H9 (cell line): ENCODE data around the gene PICALM. TPM values are rescaled to one million over a fixed set of nuclear protein-coding genes. Genes with fewer than 3 reads are reported as not detected.

ENCODE experiments used
- DNase-seq: peaks from one replicate; pipeline ENCODE4 v3.0.0-alpha.2; 2017
- H2AFZ ChIP-seq: one replicate; pipeline ENCODE4 v1.6.1; 2013; ENCODE audit warnings: mild to moderate bottlenecking, low read length, control low read depth, moderate library complexity
- H2AK5ac ChIP-seq: 2 replicates; pipeline ENCODE4 v1.6.1; 2013; ENCODE audit warnings: low read length, control low read depth, mixed read lengths; ENCODE audit not compliant: insufficient read length
- H2BK120ac ChIP-seq: one replicate; pipeline ENCODE4 v1.6.1; 2013; ENCODE audit warnings: low read depth, mild to moderate bottlenecking, low read length, control low read depth, inconsistent platforms; ENCODE audit not compliant: poor library complexity, severe bottlenecking
- H2BK12ac ChIP-seq: 2 replicates; pipeline ENCODE4 v1.6.1; 2013; ENCODE audit warnings: low read length, control low read depth, mixed read lengths, low read depth; ENCODE audit not compliant: insufficient read length
- H2BK15ac ChIP-seq: 2 replicates; pipeline ENCODE4 v1.6.1; 2013; ENCODE audit warnings: low read depth, low read length, control low read depth
- H2BK20ac ChIP-seq: one replicate; pipeline ENCODE4 v1.6.1; 2013; ENCODE audit warnings: low read depth, mild to moderate bottlenecking, low read length, control low read depth, inconsistent platforms; ENCODE audit not compliant: poor library complexity, severe bottlenecking
- H2BK5ac ChIP-seq: 2 replicates; pipeline ENCODE4 v1.6.1; 2013; ENCODE audit warnings: low read length, control low read depth, mixed read lengths; ENCODE audit not compliant: insufficient read length
- H3K14ac ChIP-seq: 2 replicates; pipeline ENCODE4 v1.6.1; 2013; ENCODE audit warnings: low read length, control low read depth; ENCODE audit not compliant: insufficient read depth
- H3K18ac ChIP-seq: 2 replicates; pipeline ENCODE4 v1.6.1; 2013; ENCODE audit warnings: low read depth, mild to moderate bottlenecking, mixed read lengths, low read length, control low read depth; ENCODE audit not compliant: insufficient read length
- H3K23ac ChIP-seq: 2 replicates; pipeline ENCODE4 v1.6.1; 2013; ENCODE audit warnings: low read length, control low read depth, mixed read lengths, low read depth; ENCODE audit not compliant: insufficient read length
- H3K23me2 ChIP-seq: 2 replicates; pipeline ENCODE4 v1.6.1; 2013; ENCODE audit warnings: low read depth, mild to moderate bottlenecking, mixed read lengths, low read length, control low read depth; ENCODE audit not compliant: insufficient read length, poor library complexity, severe bottlenecking
- H3K27ac ChIP-seq: 2 replicates; pipeline ENCODE4 v1.5.1; 2013; ENCODE audit warnings: low read length, control low read depth, mixed read lengths, low read depth; ENCODE audit not compliant: insufficient read length
- H3K27me3 ChIP-seq: 2 replicates; pipeline ENCODE4 v1.6.1; 2013; ENCODE audit warnings: low read length, control low read depth, inconsistent platforms; ENCODE audit not compliant: insufficient read depth
- H3K4ac ChIP-seq: 2 replicates; pipeline ENCODE4 v1.6.1; 2013; ENCODE audit warnings: low read depth, mild to moderate bottlenecking, control low read depth, inconsistent platforms, low read length, moderate library complexity
- H3K4me1 ChIP-seq: 2 replicates; pipeline ENCODE4 v1.6.1; 2013; ENCODE audit warnings: low read length, control low read depth, inconsistent platforms; ENCODE audit not compliant: insufficient read depth
- H3K4me2 ChIP-seq: 2 replicates; pipeline ENCODE4 v1.6.1; 2013; ENCODE audit warnings: low read length, control low read depth, mixed read lengths; ENCODE audit not compliant: insufficient read length, insufficient read depth
- H3K56ac ChIP-seq: 2 replicates; pipeline ENCODE4 v1.6.1; 2013; ENCODE audit warnings: low read depth, mild to moderate bottlenecking, mixed read lengths, low read length, control low read depth; ENCODE audit not compliant: insufficient read length
- H3K79me1 ChIP-seq: 2 replicates; pipeline ENCODE4 v1.6.1; 2013; ENCODE audit warnings: low read depth, mild to moderate bottlenecking, moderate library complexity, low read length, control low read depth, inconsistent platforms; ENCODE audit not compliant: insufficient read depth, poor library complexity, severe bottlenecking
- H3K79me2 ChIP-seq: 2 replicates; pipeline ENCODE4 v1.6.1; 2013; ENCODE audit warnings: low read length, control low read depth, inconsistent platforms; ENCODE audit not compliant: insufficient read depth
- H3K9ac ChIP-seq: 2 replicates; pipeline ENCODE4 v1.6.1; 2013; ENCODE audit warnings: low read length, control low read depth, mixed read lengths; ENCODE audit not compliant: insufficient read length; ENCODE audit errors: extremely low read depth
- H3K9me3 ChIP-seq: one replicate; pipeline ENCODE4 v1.6.1; 2013; ENCODE audit warnings: low read depth, low read length, inconsistent platforms; ENCODE audit not compliant: control insufficient read depth
- H3T11ph ChIP-seq: one replicate; pipeline ENCODE4 v1.6.1; 2013; ENCODE audit warnings: mild to moderate bottlenecking, low read length, control low read depth, inconsistent platforms
- H4K20me1 ChIP-seq: one replicate; pipeline ENCODE4 v1.6.1; 2013; ENCODE audit not compliant: control insufficient read depth, insufficient read length, insufficient read depth
- H4K5ac ChIP-seq: 2 replicates; pipeline ENCODE4 v1.6.1; 2013; ENCODE audit warnings: low read depth, mild to moderate bottlenecking, mixed read lengths, low read length, control low read depth; ENCODE audit not compliant: insufficient read length
- H4K8ac ChIP-seq: replicated peaks from 2 replicates; pipeline ENCODE4 v1.6.1; 2013; ENCODE audit warnings: low read length, control low read depth, mixed read lengths, low read depth; ENCODE audit not compliant: insufficient read length
- H4K91ac ChIP-seq: 2 replicates; pipeline ENCODE4 v1.6.1; 2013; ENCODE audit warnings: low read depth, mild to moderate bottlenecking, moderate library complexity, mixed read lengths, low read length, control low read depth; ENCODE audit not compliant: insufficient read length
- H3K27ac Mint-ChIP-seq, 3 experiments: 2 replicates in 2 of 3; 3 replicates in 1 of 3; pipeline ENCODE4 v1.8.0; 2020 to 2021; ENCODE audit warnings: mixed read lengths in 3 of 3, mild to moderate bottlenecking in 1 of 3, moderate library complexity in 1 of 3
- H3K27me3 Mint-ChIP-seq: 2 replicates; pipeline ENCODE4 v1.8.0; 2021; ENCODE audit warnings: low read depth, mild to moderate bottlenecking, moderate library complexity, mixed read lengths
- H3K36me3 Mint-ChIP-seq, 3 experiments: 2 replicates in 2 of 3; 3 replicates in 1 of 3; pipeline ENCODE4 v1.8.0; 2020 to 2021; ENCODE audit warnings: low read depth in 3 of 3, mixed read lengths in 3 of 3; ENCODE audit not compliant: insufficient read depth in 1 of 3
- H3K4me1 Mint-ChIP-seq, 2 experiments: 2 replicates each; pipeline ENCODE4 v1.8.0; 2020; ENCODE audit warnings: mixed read lengths in 2 of 2
- H3K4me3 Mint-ChIP-seq, 2 experiments: 2 replicates in 1 of 2; 3 replicates in 1 of 2; pipeline ENCODE4 v1.8.0; 2020 to 2021; ENCODE audit warnings: mild to moderate bottlenecking in 2 of 2, mixed read lengths in 2 of 2, moderate library complexity in 1 of 2
- H3K9me3 Mint-ChIP-seq, 2 experiments: 2 replicates in 1 of 2; 3 replicates in 1 of 2; pipeline ENCODE4 v1.8.0; 2020; ENCODE audit warnings: mild to moderate bottlenecking in 2 of 2, mixed read lengths in 2 of 2, moderate library complexity in 1 of 2
- WGBS: extraction: QIAGEN DNeasy Blood & Tissue Kit; methylation state at CpG from one replicate; pipeline ENCODE4 v1.1.7; 2013; ENCODE audit warnings: missing lambda C conversion rate, low lambda C conversion rate, mixed read lengths; ENCODE audit not compliant: insufficient read length; ENCODE audit errors: extremely low coverage; 5-methylcytosine and 5-hydroxymethylcytosine counted together
- total RNA-seq: library from RNA; stranded (reverse); gene quantifications from 2 replicates; pipeline ENCODE4 v1.2.1, GENCODE V29; 2021
- TF ChIP-seq, protein P1 (sequence below): fragments of 200-600 bp; sonication (generic); conservative IDR thresholded peaks from 3 replicates; pipeline ENCODE4 v1.8.0; 2021; ENCODE audit warnings: antibody characterized with exemption, mild to moderate bottlenecking

PICALM gene
- total RNA-seq, 1 experiment from 2014 or later = 76.4 TPM

GRCh38 chr11:85974122-85974521, 94.8 kb downstream of the PICALM start:
- no peak overlapping the region for H4K8ac ChIP-seq

More at GRCh38 chr11:85974122-85974521, 94.8 kb downstream of the PICALM start:
- H3K56ac ChIP-seq = no peak overlapping the region
- no peak overlapping the region for H3K4ac ChIP-seq
- H3K27ac Mint-ChIP-seq = no peak overlapping the region
- H3K18ac ChIP-seq = no peak overlapping the region
- no peaks in the 10 kb centered on the region for H3K4me1 Mint-ChIP-seq
- no peaks in the 10 kb centered on the region for H3K27me3 Mint-ChIP-seq
- DNase-seq = no peak
- H3K23ac ChIP-seq = no peak overlapping the region
- no peak overlapping the region for H2BK5ac ChIP-seq
- H2AK5ac ChIP-seq = no peak overlapping the region
- H3K9ac ChIP-seq = no peak overlapping the region
- H4K20me1 ChIP-seq = no peaks in the 10 kb centered on the region
- peaks cover 3 to 50% (median 35%) of the 10 kb centered on the region in 3 experiments; a peak in 5 of 7 replicates for H3K36me3 Mint-ChIP-seq
- no peak overlapping the region for H2BK120ac ChIP-seq
- no peaks in the 10 kb centered on the region for H3K79me2 ChIP-seq
- H2BK15ac ChIP-seq = no peak overlapping the region
- H3T11ph ChIP-seq = no peak overlapping the region
- H3K4me2 ChIP-seq = no peak overlapping the region
- no peak overlapping the region for H3K4me3 Mint-ChIP-seq
- H3K27me3 ChIP-seq = no peaks in the 10 kb centered on the region
- no peaks in the 10 kb centered on the region for H3K23me2 ChIP-seq
- no peak overlapping the region for H2AFZ ChIP-seq
- no peaks in the 10 kb centered on the region for H3K4me1 ChIP-seq
- no peak overlapping the region for H4K5ac ChIP-seq
- H3K14ac ChIP-seq = no peak overlapping the region
- no peaks in the 10 kb centered on the region for H3K79me1 ChIP-seq
- no peak overlapping the region for H4K91ac ChIP-seq
- no peak overlapping the region for H3K27ac ChIP-seq
- no peak overlapping the region for H2BK12ac ChIP-seq
- H3K9me3 Mint-ChIP-seq = no peaks in the 10 kb centered on the region
- WGBS = no CpG with 5 or more reads among the region's 4 CpGs
- no peaks in the 10 kb centered on the region for H3K9me3 ChIP-seq
- TF ChIP-seq, protein P1, sequence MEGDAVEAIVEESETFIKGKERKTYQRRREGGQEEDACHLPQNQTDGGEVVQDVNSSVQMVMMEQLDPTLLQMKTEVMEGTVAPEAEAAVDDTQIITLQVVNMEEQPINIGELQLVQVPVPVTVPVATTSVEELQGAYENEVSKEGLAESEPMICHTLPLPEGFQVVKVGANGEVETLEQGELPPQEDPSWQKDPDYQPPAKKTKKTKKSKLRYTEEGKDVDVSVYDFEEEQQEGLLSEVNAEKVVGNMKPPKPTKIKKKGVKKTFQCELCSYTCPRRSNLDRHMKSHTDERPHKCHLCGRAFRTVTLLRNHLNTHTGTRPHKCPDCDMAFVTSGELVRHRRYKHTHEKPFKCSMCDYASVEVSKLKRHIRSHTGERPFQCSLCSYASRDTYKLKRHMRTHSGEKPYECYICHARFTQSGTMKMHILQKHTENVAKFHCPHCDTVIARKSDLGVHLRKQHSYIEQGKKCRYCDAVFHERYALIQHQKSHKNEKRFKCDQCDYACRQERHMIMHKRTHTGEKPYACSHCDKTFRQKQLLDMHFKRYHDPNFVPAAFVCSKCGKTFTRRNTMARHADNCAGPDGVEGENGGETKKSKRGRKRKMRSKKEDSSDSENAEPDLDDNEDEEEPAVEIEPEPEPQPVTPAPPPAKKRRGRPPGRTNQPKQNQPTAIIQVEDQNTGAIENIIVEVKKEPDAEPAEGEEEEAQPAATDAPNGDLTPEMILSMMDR = no peak
- H2BK20ac ChIP-seq = no peak overlapping the region
